DOHH2 (cell line): Measurements from ENCODE around the gene KIF26B.
"Not testable (repeated sequence)": the region's sequence is repeated elsewhere in the genome, so short reads cannot be mapped to it uniquely, and the experiment has no call there.

Experiments
- H3F3A ChIP-seq: fragments of 200-600 bp; sonication (generic), shearing (Covaris generic); 2 replicates; pipeline ENCODE4 v1.6.0; 2016; ENCODE audit warnings: antibody characterized with exemption, mild to moderate bottlenecking; ENCODE audit not compliant: control insufficient read depth, insufficient read depth
- H3K27ac ChIP-seq: fragments of 200-600 bp; sonication (generic); 2 replicates; pipeline ENCODE4 v1.5.1; 2014; ENCODE audit warnings: low read depth, mild to moderate bottlenecking, low read length, moderate library complexity
- H3K27me3 ChIP-seq: fragments of 200-600 bp; sonication (generic); 2 replicates; pipeline ENCODE4 v1.6.1; 2014; ENCODE audit warnings: mild to moderate bottlenecking, low read length, mixed read lengths; ENCODE audit not compliant: control insufficient read depth
- H3K36me3 ChIP-seq: fragments of 200-600 bp; sonication (generic); 2 replicates; pipeline ENCODE4 v1.6.1; 2014; ENCODE audit warnings: mild to moderate bottlenecking, low read length, moderate library complexity, mixed read lengths; ENCODE audit not compliant: control insufficient read depth
- H3K4me1 ChIP-seq: fragments of 200-600 bp; sonication (generic); 2 replicates; pipeline ENCODE4 v1.6.1; 2014; ENCODE audit warnings: mild to moderate bottlenecking, low read length, mixed read lengths; ENCODE audit not compliant: control insufficient read depth
- H3K4me2 ChIP-seq: fragments of 200-600 bp; sonication (generic); 2 replicates; pipeline ENCODE4 v1.6.0; 2014; ENCODE audit warnings: mild to moderate bottlenecking, low read length, moderate library complexity
- H3K4me3 ChIP-seq: fragments of 200-600 bp; sonication (generic); 2 replicates; pipeline ENCODE4 v1.5.1; 2014; ENCODE audit warnings: mild to moderate bottlenecking, low read length, mixed read lengths
- H3K79me2 ChIP-seq: fragments of 200-600 bp; sonication (generic); 2 replicates; pipeline ENCODE4 v1.6.1; 2014; ENCODE audit warnings: mild to moderate bottlenecking, low read length, mixed read lengths; ENCODE audit not compliant: control insufficient read depth
- H3K9me2 ChIP-seq: fragments of 200-600 bp; sonication (generic); replicated peaks from 2 replicates; pipeline ENCODE4 v1.6.1; 2014; ENCODE audit warnings: mild to moderate bottlenecking, low read length, mixed read lengths; ENCODE audit not compliant: control insufficient read depth
- H3K9me3 ChIP-seq: fragments of 200-600 bp; sonication (generic); 2 replicates; pipeline ENCODE4 v1.6.1; 2014; ENCODE audit warnings: antibody characterized with exemption, low read length, mixed read lengths; ENCODE audit not compliant: control insufficient read depth, insufficient read depth
- H4K20me1 ChIP-seq: fragments of 200-600 bp; sonication (generic); 2 replicates; pipeline ENCODE4 v1.6.0; 2014; ENCODE audit warnings: low read depth, mild to moderate bottlenecking, antibody characterized with exemption, low read length, moderate library complexity; ENCODE audit not compliant: control insufficient read depth, insufficient read depth
- EZH2phosphoT487 ChIP-seq: fragments of 200-600 bp; sonication (generic); IDR thresholded peaks from 2 replicates; pipeline ENCODE4 v1.6.1; 2017; ENCODE audit warnings: borderline replicate concordance, mild to moderate bottlenecking, antibody characterized with exemption, low read length, moderate library complexity, mixed read lengths
- TF ChIP-seq, protein P1 (sequence below): fragments of 200-600 bp; sonication (generic); IDR thresholded peaks from one replicate; pipeline ENCODE4 v1.5.1; 2014; ENCODE audit warnings: antibody characterized with exemption, mild to moderate bottlenecking, low read depth, low read length; ENCODE audit not compliant: poor library complexity, severe bottlenecking

The KIF26B gene

DNA sequence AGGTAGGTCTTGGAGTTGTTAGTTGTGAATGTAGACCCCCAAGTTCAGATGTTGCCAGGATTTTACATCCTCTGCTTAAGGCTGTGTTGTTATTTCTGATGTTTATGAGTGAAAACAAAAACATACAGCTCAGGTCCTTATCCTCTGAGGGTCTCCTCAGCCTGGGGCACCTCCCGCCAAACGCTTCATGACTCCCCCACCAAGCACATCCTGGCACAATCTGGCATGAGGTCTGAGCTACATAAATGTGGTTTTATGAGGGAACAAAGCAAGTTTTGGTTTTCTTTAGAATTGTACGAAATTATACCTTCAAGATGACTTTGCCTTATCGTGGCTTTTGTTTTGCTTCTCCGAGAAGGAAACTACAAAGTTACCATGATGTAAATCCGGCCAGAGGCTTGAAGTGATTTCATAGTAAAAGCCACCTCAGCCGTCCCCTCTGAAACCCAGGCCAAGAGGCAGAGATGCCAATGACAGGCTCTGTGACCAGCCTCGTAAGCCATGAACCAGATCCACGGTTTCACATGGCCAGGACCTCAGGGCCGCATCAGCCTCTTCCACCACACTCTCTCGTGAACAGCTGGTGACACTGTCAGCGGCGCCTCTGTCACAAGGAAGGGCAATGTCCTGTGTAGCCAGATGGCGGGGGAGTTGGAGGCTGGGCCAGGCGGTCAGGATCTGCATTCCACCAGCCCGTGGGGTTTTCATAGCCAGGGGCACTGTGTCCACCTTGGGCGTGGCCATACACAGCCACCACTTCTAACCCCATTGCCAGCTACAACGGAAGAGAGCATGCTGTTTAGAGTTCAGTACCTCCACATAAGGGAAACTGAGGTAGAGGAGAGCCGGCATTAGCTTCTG is 199.4 kb downstream of the KIF26B start:
- no peaks in the 10 kb centered on the region for H3K79me2 ChIP-seq
- no peak overlapping the region for H3K4me2 ChIP-seq
- no peaks in the 10 kb centered on the region for H3K9me2 ChIP-seq
- TF ChIP-seq, protein P1, sequence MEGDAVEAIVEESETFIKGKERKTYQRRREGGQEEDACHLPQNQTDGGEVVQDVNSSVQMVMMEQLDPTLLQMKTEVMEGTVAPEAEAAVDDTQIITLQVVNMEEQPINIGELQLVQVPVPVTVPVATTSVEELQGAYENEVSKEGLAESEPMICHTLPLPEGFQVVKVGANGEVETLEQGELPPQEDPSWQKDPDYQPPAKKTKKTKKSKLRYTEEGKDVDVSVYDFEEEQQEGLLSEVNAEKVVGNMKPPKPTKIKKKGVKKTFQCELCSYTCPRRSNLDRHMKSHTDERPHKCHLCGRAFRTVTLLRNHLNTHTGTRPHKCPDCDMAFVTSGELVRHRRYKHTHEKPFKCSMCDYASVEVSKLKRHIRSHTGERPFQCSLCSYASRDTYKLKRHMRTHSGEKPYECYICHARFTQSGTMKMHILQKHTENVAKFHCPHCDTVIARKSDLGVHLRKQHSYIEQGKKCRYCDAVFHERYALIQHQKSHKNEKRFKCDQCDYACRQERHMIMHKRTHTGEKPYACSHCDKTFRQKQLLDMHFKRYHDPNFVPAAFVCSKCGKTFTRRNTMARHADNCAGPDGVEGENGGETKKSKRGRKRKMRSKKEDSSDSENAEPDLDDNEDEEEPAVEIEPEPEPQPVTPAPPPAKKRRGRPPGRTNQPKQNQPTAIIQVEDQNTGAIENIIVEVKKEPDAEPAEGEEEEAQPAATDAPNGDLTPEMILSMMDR: no peak
- TF ChIP-seq EZH2phosphoT487: no peak
- H3F3A ChIP-seq: no peaks in the 10 kb centered on the region
- no peaks in the 10 kb centered on the region for H4K20me1 ChIP-seq
- H3K4me1 ChIP-seq: no peaks in the 10 kb centered on the region
- H3K27ac ChIP-seq: no peak overlapping the region
- no peaks in the 10 kb centered on the region for H3K36me3 ChIP-seq
- no peak overlapping the region for H3K4me3 ChIP-seq
- peaks cover 3% of the 10 kb centered on the region; the same call in 1 of the 2 replicates for H3K27me3 ChIP-seq
- no peaks in the 10 kb centered on the region for H3K9me3 ChIP-seq

DNA sequence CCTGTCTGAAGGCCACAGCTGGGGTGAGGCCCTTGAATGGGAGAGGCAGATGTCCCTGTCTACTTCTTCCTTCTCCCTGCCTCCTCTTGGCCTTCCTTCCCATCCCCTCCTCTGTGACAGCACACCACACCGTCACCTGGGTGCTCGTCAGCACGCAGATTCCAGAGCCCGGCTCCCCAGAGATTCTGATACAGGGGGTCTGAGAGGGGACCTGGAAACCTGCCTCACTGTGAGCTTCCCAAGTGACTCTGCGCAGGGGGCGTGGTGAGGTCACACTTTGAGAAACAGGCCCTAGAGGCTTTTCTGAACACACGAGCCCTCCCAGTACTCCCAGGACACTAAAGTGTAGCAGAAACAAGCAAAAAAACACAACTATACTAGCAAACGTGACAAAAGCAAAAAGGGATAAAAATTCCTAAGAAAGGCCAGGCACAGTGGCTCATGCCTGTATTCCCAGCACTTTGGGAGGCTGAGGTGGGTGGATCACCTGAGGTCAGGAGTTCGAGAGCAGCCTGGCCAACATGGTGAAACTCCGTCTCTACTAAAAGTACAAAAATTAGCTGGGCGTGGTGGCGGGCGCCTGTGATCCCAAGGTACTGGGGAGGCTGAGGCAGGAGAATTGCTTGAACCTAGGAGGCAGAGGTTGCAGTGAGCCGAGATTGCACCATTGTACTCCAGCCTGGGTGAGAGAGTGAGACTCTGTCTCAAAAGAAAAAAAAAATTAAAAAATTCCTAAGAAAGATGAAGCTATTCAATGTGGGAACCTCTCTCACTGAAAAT is 201.3 kb downstream of the KIF26B start:
- not testable (repeated sequence) for H3K4me3 ChIP-seq, H3K4me1 ChIP-seq, H3K27ac ChIP-seq, H3K9me3 ChIP-seq, H3K9me2 ChIP-seq, H3K27me3 ChIP-seq, H3K36me3 ChIP-seq, H3F3A ChIP-seq, H4K20me1 ChIP-seq, H3K4me2 ChIP-seq, H3K79me2 ChIP-seq

DNA sequence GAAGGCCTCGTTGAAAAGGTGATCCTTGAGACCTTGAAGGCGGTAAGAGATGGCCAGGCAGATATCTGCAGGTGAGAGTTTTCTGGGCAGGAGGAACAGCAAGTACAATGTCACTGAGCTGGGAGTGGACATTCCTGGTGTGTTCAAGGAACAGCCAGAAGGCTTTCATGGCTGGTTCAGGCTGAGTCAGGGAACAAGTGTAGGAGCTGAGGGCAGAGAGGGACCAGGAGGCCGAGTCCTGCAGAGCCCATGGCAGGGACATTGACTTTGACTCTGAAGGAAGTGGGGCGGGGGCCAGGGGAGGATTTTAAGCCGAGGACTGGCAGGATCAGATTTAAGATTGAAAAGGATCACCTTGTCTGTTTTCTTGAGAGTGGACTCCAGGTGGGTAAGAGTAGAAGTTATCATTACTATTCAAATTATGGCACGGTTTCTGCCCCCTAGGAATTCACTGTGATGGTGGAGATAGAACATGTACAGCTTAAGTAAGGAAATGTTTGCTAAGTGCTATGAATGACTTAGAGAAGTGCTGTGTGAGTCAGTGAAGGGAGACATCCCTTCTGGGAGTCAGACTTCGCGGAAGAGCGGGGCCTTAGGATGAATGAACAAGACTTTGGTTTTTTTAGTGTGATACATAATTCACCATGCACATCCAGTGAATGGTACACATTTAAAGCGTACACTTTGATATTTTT is 202.3 kb downstream of the KIF26B start:
- no peak overlapping the region for H3K27ac ChIP-seq
- H3K4me1 ChIP-seq: no peaks in the 10 kb centered on the region
- no peaks in the 10 kb centered on the region for H3K36me3 ChIP-seq
- TF ChIP-seq, protein P1: no peak
- no peak for TF ChIP-seq EZH2phosphoT487
- H3K4me3 ChIP-seq: no peak overlapping the region
- no peak overlapping the region for H3K4me2 ChIP-seq
- H3F3A ChIP-seq: no peaks in the 10 kb centered on the region
- H3K9me3 ChIP-seq: no peaks in the 10 kb centered on the region
- H3K79me2 ChIP-seq: no peaks in the 10 kb centered on the region
- no peaks in the 10 kb centered on the region for H3K9me2 ChIP-seq
- H4K20me1 ChIP-seq: no peaks in the 10 kb centered on the region
- no peaks in the 10 kb centered on the region for H3K27me3 ChIP-seq

DNA sequence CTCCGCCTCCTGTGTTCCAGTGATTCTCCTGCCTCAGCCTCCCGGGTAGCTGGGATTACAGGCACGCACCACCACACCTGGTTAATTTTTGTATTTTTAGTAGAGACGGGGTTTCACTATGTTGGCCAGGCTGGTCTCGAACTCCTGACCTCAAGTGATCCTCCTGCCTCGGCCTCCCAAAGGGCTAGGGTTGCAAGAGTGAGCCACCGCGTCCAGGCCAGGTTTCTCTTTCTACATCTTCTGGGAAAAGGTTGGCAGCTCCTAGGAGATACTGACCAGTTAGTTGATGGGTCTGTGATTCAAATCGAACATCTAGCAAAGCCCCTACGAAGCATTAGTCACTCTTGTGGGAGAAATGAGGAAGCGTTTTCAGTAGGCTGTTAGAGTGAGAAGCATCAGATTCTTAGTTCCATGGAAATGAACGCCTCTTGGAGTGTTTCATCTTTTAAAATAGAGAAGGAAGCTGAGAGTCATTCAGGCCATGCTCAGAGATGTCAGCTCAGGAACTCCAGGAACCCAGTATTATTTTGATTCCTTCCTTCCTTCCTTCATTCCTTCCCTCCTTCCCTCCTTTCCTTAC is 204.4 kb downstream of the KIF26B start:
- H3K9me2 ChIP-seq, H3K36me3 ChIP-seq, H3K4me2 ChIP-seq, H3K27ac ChIP-seq, H3F3A ChIP-seq, H3K27me3 ChIP-seq, H3K4me3 ChIP-seq, H3K79me2 ChIP-seq, H3K4me1 ChIP-seq, H3K9me3 ChIP-seq, H4K20me1 ChIP-seq: not testable (repeated sequence)
